IPS-15b (cell line): ENCODE measurements around the gene LRRC26.

Experiments
- H3K27me3 ChIP-seq: one replicate; pipeline ENCODE4 v1.6.1; 2013; ENCODE audit warnings: low read length; ENCODE audit not compliant: control insufficient read depth, insufficient read depth
- H3K36me3 ChIP-seq: one replicate; pipeline ENCODE4 v1.6.1; 2013; ENCODE audit warnings: low read length; ENCODE audit not compliant: control insufficient read depth, insufficient read depth
- H3K4me1 ChIP-seq: one replicate; pipeline ENCODE4 v1.6.1; 2013; ENCODE audit warnings: mild to moderate bottlenecking, low read length; ENCODE audit not compliant: control insufficient read depth, insufficient read depth
- H3K4me3 ChIP-seq: one replicate; pipeline ENCODE4 v1.5.1; 2013; ENCODE audit warnings: low read depth, low read length
- H3K9ac ChIP-seq: one replicate; pipeline ENCODE4 v1.6.1; 2013; ENCODE audit warnings: low read depth, mild to moderate bottlenecking, low read length
- H3K9me3 ChIP-seq: one replicate; pipeline ENCODE4 v1.6.1; 2013; ENCODE audit warnings: mild to moderate bottlenecking, low read length; ENCODE audit not compliant: control insufficient read depth, insufficient read depth

LRRC26 gene

GRCh38 chr9:137168904-137169856, 671 bp downstream of the LRRC26 start:
- peak overlapping the region; percentile 52 for H3K4me3 ChIP-seq
- no peaks in the 10 kb centered on the region for H3K9me3 ChIP-seq
- H3K36me3 ChIP-seq, result no peaks in the 10 kb centered on the region
- H3K9ac ChIP-seq, result peak overlapping the region; percentile 37
- peaks cover 37% of the 10 kb centered on the region for H3K27me3 ChIP-seq
- H3K4me1 ChIP-seq, result no peaks in the 10 kb centered on the region

- Histone ChIP-seq H3K4me1 (no peaks in the 10 kb centered on the region), H3K9ac (no peak overlapping the region), H3K4me3 (peak overlapping the region; percentile 52), H3K9me3 (no peaks in the 10 kb centered on the region), H3K36me3 (no peaks in the 10 kb centered on the region), H3K27me3 (peaks cover 41% of the 10 kb centered on the region)
These were observed 1.3 kb downstream of the LRRC26 start for GRCh38 chr9:137168573-137168903.

GRCh38 chr9:137167747-137168572, 1.9 kb downstream of the LRRC26 start:
- H3K9me3 ChIP-seq, result no peaks in the 10 kb centered on the region
- H3K4me1 ChIP-seq, result no peaks in the 10 kb centered on the region
- H3K36me3 ChIP-seq, result no peaks in the 10 kb centered on the region
- peak overlapping the region; percentile 52 for H3K4me3 ChIP-seq
- H3K27me3 ChIP-seq, result peaks cover 43% of the 10 kb centered on the region
- no peak overlapping the region for H3K9ac ChIP-seq

- no peaks in the 10 kb centered on the region for H3K9me3 ChIP-seq
- no peak overlapping the region for H3K4me3 ChIP-seq
- no peak overlapping the region for H3K9ac ChIP-seq
- peaks cover 48% of the 10 kb centered on the region for H3K27me3 ChIP-seq
- no peaks in the 10 kb centered on the region for H3K4me1 ChIP-seq
- no peaks in the 10 kb centered on the region for H3K36me3 ChIP-seq
These were observed 2.5 kb downstream of the LRRC26 start for GRCh38 chr9:137167277-137167746.

GRCh38 chr9:137166380-137167229, 3.2 kb downstream of the LRRC26 start:
- Histone ChIP-seq H3K36me3 (no peaks in the 10 kb centered on the region), H3K9me3 (no peaks in the 10 kb centered on the region), H3K4me1 (no peaks in the 10 kb centered on the region), H3K9ac (no peak overlapping the region), H3K27me3 (peaks cover 53% of the 10 kb centered on the region), H3K4me3 (no peak overlapping the region)

- Histone ChIP-seq H3K9me3 (no peaks in the 10 kb centered on the region), H3K36me3 (no peaks in the 10 kb centered on the region), H3K27me3 (peaks cover 53% of the 10 kb centered on the region), H3K4me3 (no peak overlapping the region), H3K4me1 (no peaks in the 10 kb centered on the region), H3K9ac (no peak overlapping the region)
These were observed 4.5 kb downstream of the LRRC26 start for GRCh38 chr9:137165250-137165836.

GRCh38 chr9:137164370-137165249, 5.2 kb downstream of the LRRC26 start:
- H3K9ac ChIP-seq, result no peak overlapping the region
- H3K9me3 ChIP-seq, result no peaks in the 10 kb centered on the region
- H3K4me3 ChIP-seq, result no peak overlapping the region
- H3K4me1 ChIP-seq, result no peaks in the 10 kb centered on the region
- H3K27me3 ChIP-seq, result peaks cover 57% of the 10 kb centered on the region
- H3K36me3 ChIP-seq, result no peaks in the 10 kb centered on the region

GRCh38 chr9:137163805-137164204, 6.0 kb downstream of the LRRC26 start:
- Histone ChIP-seq H3K4me1 (no peaks in the 10 kb centered on the region), H3K4me3 (no peak overlapping the region), H3K36me3 (no peaks in the 10 kb centered on the region), H3K9me3 (no peaks in the 10 kb centered on the region), H3K27me3 (peaks cover 63% of the 10 kb centered on the region), H3K9ac (no peak overlapping the region)

GRCh38 chr9:137163365-137163715, 6.5 kb downstream of the LRRC26 start:
- Histone ChIP-seq H3K4me3 (peak overlapping the region; percentile 39), H3K36me3 (no peaks in the 10 kb centered on the region), H3K9ac (no peak overlapping the region), H3K4me1 (no peaks in the 10 kb centered on the region), H3K27me3 (peaks cover 63% of the 10 kb centered on the region), H3K9me3 (no peaks in the 10 kb centered on the region)

GRCh38 chr9:137162505-137163364, 7.1 kb downstream of the LRRC26 start:
- peaks cover 66% of the 10 kb centered on the region for H3K27me3 ChIP-seq

More at GRCh38 chr9:137162505-137163364, 7.1 kb downstream of the LRRC26 start:
- Histone ChIP-seq H3K9ac (no peak overlapping the region), H3K36me3 (no peaks in the 10 kb centered on the region), H3K4me3 (peak overlapping the region; percentile 39), H3K9me3 (no peaks in the 10 kb centered on the region), H3K4me1 (no peaks in the 10 kb centered on the region)
